ENCODE data around the gene FAM227A. TPM values are rescaled to one million over a fixed set of nuclear protein-coding genes. Genes with fewer than 3 reads are reported as not detected.

Gene FAM227A
- total and polyA plus RNA-seq, 2 of the 13 experiments (the other 11 are each of a cell fraction or from before 2014, with no cell fraction given): 1.0 to 1.5 TPM

GRCh38 chr22:38696606-38697424 lies 40.6 kb upstream of the FAM227A start (continued):
- TF ChIP-seq NFAT5 (CRISPR knock-in tag; IDR thresholded peaks at IDR 0.05) (no peak), ZNF614 (CRISPR knock-in tag; IDR thresholded peaks at IDR 0.05; ENCODE audit: borderline replicate concordance) (peak; percentile 23; the same call in 1 of the 2 replicates), GATAD1 (CRISPR knock-in tag; IDR thresholded peaks at IDR 0.05) (0 out of 2 replicates have a peak, but pooled peaks have one; percentile 5), SAP130 (CRISPR knock-in tag; IDR thresholded peaks at IDR 0.05; ENCODE audit: low read depth) (peak; percentile 51; the same call in 1 of the 2 replicates), ZNF354B (CRISPR knock-in tag; IDR thresholded peaks at IDR 0.05) (no peak), ZNF574 (CRISPR knock-in tag; IDR thresholded peaks at IDR 0.05) (peak; percentile 35; the same call in 1 of the 2 replicates), DMAP1 (CRISPR knock-in tag; IDR thresholded peaks at IDR 0.05) (peak; percentile 50; the same call in 1 of the 2 replicates), SOX6 (IDR thresholded peaks at IDR 0.05) (no peak), SOX6 (CRISPR knock-in tag; IDR thresholded peaks at IDR 0.05) (0 out of 2 replicates have a peak, but pooled peaks have one; percentile 14), CEBPZ (IDR thresholded peaks at IDR 0.05; ENCODE audit: low read length) (no peak), ZFX (CRISPR knock-in tag; IDR thresholded peaks at IDR 0.05; ENCODE audit: low read depth) (peak; percentile 73)

All from HepG2 (cell line).